ENCODE measurements around the gene ZACN. TPM values are rescaled to one million over a fixed set of nuclear protein-coding genes. Genes with fewer than 3 reads are reported as not detected.
A peak's percentile ranks its signal among the peaks of the same experiment; 100 is the strongest.
"Not testable (repeated sequence)": the region's sequence is repeated elsewhere in the genome, so short reads cannot be mapped to it uniquely, and the experiment has no call there.

Gene ZACN
- total RNA-seq, 4 donors from 2014 or later: not detected

DNA sequence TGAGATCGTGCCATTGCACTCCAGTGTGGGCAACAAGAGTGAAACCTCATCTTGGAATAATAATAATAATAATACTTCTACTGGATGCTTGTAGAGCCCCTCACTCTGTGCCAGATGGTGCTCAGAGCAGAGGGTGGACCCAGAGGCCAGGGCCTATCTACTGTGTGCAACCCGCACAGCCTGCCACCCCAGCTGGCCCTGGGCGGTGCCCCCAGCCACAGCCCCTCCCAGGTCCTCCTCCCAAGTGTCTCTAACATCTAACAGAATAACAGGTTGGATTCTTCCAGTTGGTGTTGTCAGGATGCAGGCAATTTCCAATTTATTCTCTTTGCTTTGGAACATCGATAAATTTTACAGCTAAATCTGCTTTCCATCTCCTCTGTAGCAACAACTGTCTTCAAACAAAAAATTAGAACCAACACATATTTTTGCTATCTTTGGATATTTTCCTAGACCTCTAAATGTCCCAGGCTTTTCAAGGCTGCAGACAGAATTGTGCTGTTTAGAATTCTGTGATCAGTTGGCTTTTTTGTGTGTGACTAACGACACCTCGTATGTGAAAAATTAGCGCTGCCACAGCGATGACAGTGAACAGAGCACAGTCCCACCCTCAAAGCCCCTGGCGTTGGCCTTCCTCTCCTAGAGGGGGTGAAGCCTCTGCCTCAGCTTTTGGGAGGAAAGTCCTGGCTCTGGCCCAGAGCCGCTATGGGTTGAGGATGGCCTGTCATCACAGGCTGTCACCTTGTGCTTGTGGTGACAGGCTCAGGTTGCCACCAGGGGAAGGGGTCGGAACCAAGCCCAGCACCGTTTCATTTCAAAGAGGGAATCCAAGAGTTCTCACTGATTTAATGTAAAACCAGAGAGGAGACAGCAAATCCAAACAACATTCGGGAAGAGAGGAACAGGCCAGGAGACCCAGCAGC is 44.3 kb upstream of the ZACN start:
- Histone ChIP-seq H3K27ac (no peak overlapping the region), H3K4me3 (no peak overlapping the region), H3K36me3 (no peaks in the 10 kb centered on the region), H3K27me3 (no peaks in the 10 kb centered on the region), H3K4me1 (no peaks in the 10 kb centered on the region), H3K9me3 (no peaks in the 10 kb centered on the region)
- intact Hi-C loops (cut with DNase I; ENCODE audit: low total_unique reads): no loop called here
- DNase-seq: no peak
- TF ChIP-seq, protein P1, sequence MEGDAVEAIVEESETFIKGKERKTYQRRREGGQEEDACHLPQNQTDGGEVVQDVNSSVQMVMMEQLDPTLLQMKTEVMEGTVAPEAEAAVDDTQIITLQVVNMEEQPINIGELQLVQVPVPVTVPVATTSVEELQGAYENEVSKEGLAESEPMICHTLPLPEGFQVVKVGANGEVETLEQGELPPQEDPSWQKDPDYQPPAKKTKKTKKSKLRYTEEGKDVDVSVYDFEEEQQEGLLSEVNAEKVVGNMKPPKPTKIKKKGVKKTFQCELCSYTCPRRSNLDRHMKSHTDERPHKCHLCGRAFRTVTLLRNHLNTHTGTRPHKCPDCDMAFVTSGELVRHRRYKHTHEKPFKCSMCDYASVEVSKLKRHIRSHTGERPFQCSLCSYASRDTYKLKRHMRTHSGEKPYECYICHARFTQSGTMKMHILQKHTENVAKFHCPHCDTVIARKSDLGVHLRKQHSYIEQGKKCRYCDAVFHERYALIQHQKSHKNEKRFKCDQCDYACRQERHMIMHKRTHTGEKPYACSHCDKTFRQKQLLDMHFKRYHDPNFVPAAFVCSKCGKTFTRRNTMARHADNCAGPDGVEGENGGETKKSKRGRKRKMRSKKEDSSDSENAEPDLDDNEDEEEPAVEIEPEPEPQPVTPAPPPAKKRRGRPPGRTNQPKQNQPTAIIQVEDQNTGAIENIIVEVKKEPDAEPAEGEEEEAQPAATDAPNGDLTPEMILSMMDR (IDR thresholded peaks at IDR 0.05): no peak
- TF ChIP-seq POLR2A (IDR thresholded peaks at IDR 0.05): no peak

DNA sequence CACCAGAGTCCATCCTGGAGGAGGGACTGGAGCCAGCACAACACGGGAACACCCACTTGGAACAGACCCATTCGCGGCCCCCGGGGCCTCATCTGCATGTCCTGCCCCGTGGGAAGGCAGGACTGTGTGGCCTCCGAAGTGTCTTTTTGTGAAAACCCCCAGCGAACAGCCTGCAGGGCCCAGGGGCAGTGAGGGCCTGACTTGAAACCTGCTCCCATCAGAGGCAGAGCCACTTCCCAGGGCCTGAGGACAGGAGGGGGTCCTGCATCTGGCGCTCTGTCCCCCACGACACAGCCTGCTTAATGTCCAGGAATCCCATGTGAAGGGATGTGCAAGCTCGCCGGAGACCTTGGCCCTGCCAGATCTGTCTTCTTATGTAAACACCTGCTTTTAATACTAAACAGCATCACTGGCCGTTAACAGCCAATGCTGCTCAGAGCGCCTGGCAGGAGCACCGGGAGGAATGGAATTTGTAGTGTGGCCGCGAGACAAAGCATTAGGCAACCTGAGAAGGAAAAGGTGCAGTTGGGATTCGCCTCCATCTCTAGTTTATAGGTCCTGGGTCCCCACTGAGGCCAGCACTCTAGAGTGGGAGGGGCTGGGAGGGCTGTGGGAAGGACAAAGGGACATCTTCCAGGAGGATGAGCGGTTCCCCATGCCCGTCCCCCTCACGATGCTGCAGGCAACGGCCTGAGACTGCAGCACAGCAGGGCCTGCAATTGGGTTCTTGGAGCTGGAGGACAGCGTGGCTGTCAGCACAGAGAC is 42.3 kb upstream of the ZACN start:
- DNase-seq: peak in 1 of 2 donors; percentile 50
- H3K27me3 ChIP-seq: no peaks in the 10 kb centered on the region
- no peak overlapping the region for H3K4me3 ChIP-seq
- no peaks in the 10 kb centered on the region for H3K9me3 ChIP-seq
- no peaks in the 10 kb centered on the region for H3K36me3 ChIP-seq
- no peaks in the 10 kb centered on the region for H3K4me1 ChIP-seq
- TF ChIP-seq, protein P1 (IDR thresholded peaks at IDR 0.05): no peak
- no peak for TF ChIP-seq POLR2A (IDR thresholded peaks at IDR 0.05)
- intact Hi-C loops (cut with DNase I; ENCODE audit: low total_unique reads): no loop called here
- H3K27ac ChIP-seq: peak overlapping the region; percentile 30 to 60

DNA sequence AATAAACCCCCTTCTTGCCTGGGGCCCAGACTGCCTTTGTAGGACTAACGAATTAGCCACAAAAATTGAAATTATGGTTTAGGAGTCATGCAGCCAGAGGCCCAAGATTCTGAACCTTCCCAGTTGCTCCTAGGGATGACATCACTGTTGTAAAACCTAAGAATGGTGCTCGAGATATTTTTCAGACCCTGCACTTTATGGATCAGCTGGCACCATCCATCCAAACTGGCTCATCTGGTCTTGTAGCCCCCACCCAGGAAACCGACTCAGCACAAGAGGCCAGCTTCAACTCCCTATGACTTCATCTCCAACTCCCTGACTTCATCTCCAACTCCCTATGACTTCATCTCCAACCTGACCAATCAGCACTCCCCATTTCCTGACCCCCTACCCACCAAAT is 40.9 kb upstream of the ZACN start:
- DNase-seq: no peak
- Histone ChIP-seq H3K9me3 (no peaks in the 10 kb centered on the region), H3K27me3 (no peaks in the 10 kb centered on the region), H3K4me1 (no peaks in the 10 kb centered on the region), H3K36me3 (no peaks in the 10 kb centered on the region), H3K27ac (peak overlapping the region in 1 of 2 donors; percentile 60), H3K4me3 (no peak overlapping the region)
- no peak for TF ChIP-seq POLR2A (IDR thresholded peaks at IDR 0.05)
- TF ChIP-seq, protein P1 (IDR thresholded peaks at IDR 0.05): no peak
- intact Hi-C loops (cut with DNase I; ENCODE audit: low total_unique reads): no loop called here

DNA sequence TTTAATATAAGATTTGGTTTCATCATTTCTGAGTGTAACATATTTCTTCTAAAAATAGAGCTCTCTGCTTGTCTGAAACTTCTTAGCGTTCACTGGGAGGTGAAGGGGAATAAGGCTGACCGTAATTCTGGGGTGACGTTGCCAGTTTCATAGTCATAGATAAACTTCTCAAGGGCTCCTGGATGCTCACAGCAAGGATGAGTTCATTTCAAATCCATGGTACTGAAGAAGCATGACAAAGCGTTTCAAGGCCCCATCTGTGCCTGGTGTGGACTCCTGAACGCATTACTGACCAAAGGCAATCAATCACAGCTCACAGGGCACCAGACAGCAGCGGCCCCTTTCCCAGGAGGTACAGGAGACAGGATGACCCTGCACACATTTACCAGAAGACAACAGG is 39.9 kb upstream of the ZACN start:
- Histone ChIP-seq H3K27ac (peak overlapping the region; percentile 12 to 39), H3K36me3 (no peaks in the 10 kb centered on the region), H3K27me3 (no peaks in the 10 kb centered on the region), H3K4me3 (no peak overlapping the region), H3K4me1 (no peaks in the 10 kb centered on the region), H3K9me3 (no peaks in the 10 kb centered on the region)
- intact Hi-C loops (cut with DNase I; ENCODE audit: low total_unique reads): no loop called here
- DNase-seq: peak in 1 of 2 donors; percentile 40
- TF ChIP-seq POLR2A (IDR thresholded peaks at IDR 0.05): no peak
- TF ChIP-seq, protein P1 (IDR thresholded peaks at IDR 0.05): no peak

DNA sequence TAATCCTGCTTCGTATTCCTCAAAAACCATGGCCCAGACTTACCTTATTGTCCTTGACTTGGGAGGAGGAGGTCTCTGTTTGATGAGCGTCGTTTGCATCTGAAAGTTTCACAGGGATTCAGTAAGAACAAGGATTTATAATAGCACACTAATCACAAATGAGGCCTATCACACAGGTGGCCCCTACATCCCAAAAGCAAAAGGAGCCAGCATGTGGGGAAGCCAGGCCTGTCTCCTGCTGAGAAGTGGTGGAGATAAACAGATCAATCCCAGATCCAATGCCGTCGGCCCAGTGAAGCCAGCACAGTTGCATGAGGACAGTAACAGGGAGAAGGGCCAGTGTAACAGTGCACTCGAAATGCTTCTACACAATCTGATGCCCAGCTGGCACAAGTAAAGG is 38.6 kb upstream of the ZACN start:
- Histone ChIP-seq H3K36me3 (no peaks in the 10 kb centered on the region), H3K4me3 (no peak overlapping the region), H3K27ac (no peak overlapping the region), H3K27me3 (no peaks in the 10 kb centered on the region), H3K4me1 (no peaks in the 10 kb centered on the region), H3K9me3 (no peaks in the 10 kb centered on the region)
- intact Hi-C loops (cut with DNase I; ENCODE audit: low total_unique reads): no loop called here
- no peak for TF ChIP-seq POLR2A (IDR thresholded peaks at IDR 0.05)
- TF ChIP-seq, protein P1 (IDR thresholded peaks at IDR 0.05): no peak
- no peak for DNase-seq

DNA sequence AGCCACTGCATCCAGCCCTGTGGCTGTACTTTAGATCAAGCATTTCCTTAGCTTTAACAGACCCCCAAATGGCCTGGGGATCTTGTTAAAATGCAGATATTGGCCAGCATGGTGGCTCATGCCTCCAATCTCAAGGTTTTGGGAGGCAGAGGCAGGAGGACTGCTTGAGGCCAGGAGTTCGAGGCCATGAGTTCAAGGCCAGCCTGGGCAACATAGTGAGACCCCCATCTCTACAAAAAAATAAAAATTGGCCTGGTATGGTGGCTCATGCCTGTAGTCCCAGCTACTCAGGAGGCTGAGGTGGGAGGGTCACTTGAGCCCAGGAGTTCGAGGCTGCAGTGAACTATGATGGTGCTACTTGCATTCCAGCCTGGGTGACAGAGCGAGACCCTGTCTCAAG is 36.1 kb upstream of the ZACN start:
- H3K4me3 ChIP-seq; intact Hi-C loops (cut with DNase I; ENCODE audit: low total_unique reads); H3K27ac ChIP-seq; H3K9me3 ChIP-seq; DNase-seq; H3K27me3 ChIP-seq; H3K36me3 ChIP-seq; H3K4me1 ChIP-seq: not testable (repeated sequence)

DNA sequence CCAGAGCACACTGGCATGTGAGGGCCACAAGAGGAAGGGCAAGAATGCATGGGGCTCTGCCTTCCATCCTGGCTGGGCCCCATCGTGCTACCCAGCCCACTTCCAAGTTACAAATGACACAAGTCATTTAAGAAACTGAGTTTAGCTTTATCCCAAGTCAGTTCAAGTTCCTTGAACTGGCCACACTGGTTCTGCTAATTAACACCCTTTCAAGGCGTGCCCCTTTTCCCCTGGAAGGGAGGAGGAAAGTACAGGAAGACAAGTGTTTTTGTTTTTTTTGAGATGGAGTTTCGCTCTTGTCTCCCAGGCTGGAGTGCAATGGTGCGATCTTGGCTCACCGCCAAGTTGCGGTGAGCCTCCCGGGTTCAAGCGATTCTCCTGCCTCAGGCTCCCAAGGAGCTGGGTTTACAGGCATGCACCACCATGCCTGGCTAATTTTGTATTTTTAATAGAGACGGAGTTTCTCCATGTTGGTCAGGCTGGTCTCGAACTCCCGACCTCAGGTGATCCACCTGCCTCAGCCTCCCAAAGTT is 34.4 kb upstream of the ZACN start:
- DNase-seq; H3K4me1 ChIP-seq; H3K27ac ChIP-seq; H3K36me3 ChIP-seq; H3K4me3 ChIP-seq; intact Hi-C loops (cut with DNase I; ENCODE audit: low total_unique reads); H3K27me3 ChIP-seq; H3K9me3 ChIP-seq: not testable (repeated sequence)

All from uterus (tissue), 4 donors.